Glutamatergic neuron (in vitro differentiated cells): ENCODE results near the gene ALKBH3. TPM values are rescaled to one million over a fixed set of nuclear protein-coding genes. Genes with fewer than 3 reads are reported as not detected.
A peak's percentile ranks its signal among the peaks of the same experiment; 100 is the strongest.

Source experiments
- DNase-seq: peaks from one replicate; pipeline ENCODE4 v3.0.0; 2022
- H3K27ac Mint-ChIP-seq: one replicate; pipeline ENCODE4 v1.8.0; 2020; ENCODE audit warnings: mild to moderate bottlenecking, mixed read lengths, inconsistent platforms; ENCODE audit not compliant: unreplicated experiment
- H3K27me3 Mint-ChIP-seq: one replicate; pipeline ENCODE4 v1.8.0; 2020; ENCODE audit warnings: mild to moderate bottlenecking, moderate library complexity, mixed read lengths, inconsistent platforms; ENCODE audit not compliant: unreplicated experiment
- H3K36me3 Mint-ChIP-seq: one replicate; pipeline ENCODE4 v1.8.0; 2020; ENCODE audit warnings: mild to moderate bottlenecking, mixed read lengths, inconsistent platforms; ENCODE audit not compliant: unreplicated experiment
- H3K4me1 Mint-ChIP-seq: one replicate; pipeline ENCODE4 v1.8.0; 2020; ENCODE audit warnings: mild to moderate bottlenecking, low read depth, mixed read lengths, inconsistent platforms; ENCODE audit not compliant: unreplicated experiment
- H3K4me3 Mint-ChIP-seq: one replicate; pipeline ENCODE4 v1.8.0; 2020; ENCODE audit warnings: mild to moderate bottlenecking, mixed read lengths, inconsistent platforms; ENCODE audit not compliant: unreplicated experiment
- H3K9me3 Mint-ChIP-seq: one replicate; pipeline ENCODE4 v1.8.0; 2020; ENCODE audit warnings: mild to moderate bottlenecking, moderate library complexity, mixed read lengths, inconsistent platforms; ENCODE audit not compliant: unreplicated experiment
- CTCF ChIP-seq: fragments of 200-600 bp; sonication (generic); IDR thresholded peaks from one replicate; pipeline ENCODE4 v1.5.0; 2021; ENCODE audit not compliant: partially characterized antibody, unreplicated experiment
- total RNA-seq: library from RNA; stranded (reverse); fragmentation: NEBNext Ultra II Directional; extraction: Animal tissue kit (Norgen Biotek cat#: 25700); gene quantifications from one replicate; pipeline ENCODE4 v1.2.1, GENCODE V29; 2021; ENCODE audit not compliant: unreplicated experiment

ALKBH3 gene
- total RNA-seq, 1 donor from 2014 or later = 30.4 TPM

DNA sequence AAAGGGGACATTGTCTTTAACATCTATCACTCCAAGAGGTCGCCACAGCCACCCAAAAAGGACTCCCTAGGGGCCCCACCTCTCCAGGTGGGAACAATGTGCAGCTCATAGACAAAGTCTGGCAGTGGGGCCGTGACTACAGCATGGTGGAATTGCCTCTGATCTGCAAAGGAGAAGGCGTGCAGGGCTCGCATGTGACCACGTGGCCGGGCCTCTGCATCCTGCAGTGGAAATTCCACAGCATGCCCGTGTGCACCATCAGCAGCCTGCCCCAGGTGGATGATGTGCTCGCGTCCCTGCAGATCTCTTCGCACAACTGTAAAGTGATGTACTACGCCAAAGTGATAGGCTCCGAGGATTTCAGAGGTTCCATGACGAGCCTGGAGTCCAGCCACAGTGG is 18.5 kb downstream of the ALKBH3 start:
- Mint-ChIP-seq H3K9me3 (no peaks in the 10 kb centered on the region), H3K36me3 (peaks cover 29% of the 10 kb centered on the region), H3K4me3 (no peak overlapping the region), H3K27ac (no peak overlapping the region), H3K4me1 (peaks cover 9% of the 10 kb centered on the region), H3K27me3 (peaks cover 1% of the 10 kb centered on the region)
- no peak for TF ChIP-seq CTCF
- no peak for DNase-seq

- Mint-ChIP-seq H3K36me3 (peaks cover 15% of the 10 kb centered on the region), H3K9me3 (no peaks in the 10 kb centered on the region), H3K4me1 (peaks cover 22% of the 10 kb centered on the region), H3K27me3 (peaks cover 1% of the 10 kb centered on the region), H3K4me3 (no peak overlapping the region), H3K27ac (no peak overlapping the region)
- DNase-seq = no peak
- no peak for TF ChIP-seq CTCF
Observed at GRCh38 chr11:43901551-43901950, 20.9 kb downstream of the ALKBH3 start.

- no peak for TF ChIP-seq CTCF
- Mint-ChIP-seq H3K27me3 (peaks cover 4% of the 10 kb centered on the region), H3K27ac (no peak overlapping the region), H3K9me3 (peaks cover 3% of the 10 kb centered on the region), H3K36me3 (peaks cover 12% of the 10 kb centered on the region), H3K4me1 (peaks cover 36% of the 10 kb centered on the region), H3K4me3 (no peak overlapping the region)
- DNase-seq = no peak
Observed at GRCh38 chr11:43903078-43903477, 22.4 kb downstream of the ALKBH3 start.

DNA sequence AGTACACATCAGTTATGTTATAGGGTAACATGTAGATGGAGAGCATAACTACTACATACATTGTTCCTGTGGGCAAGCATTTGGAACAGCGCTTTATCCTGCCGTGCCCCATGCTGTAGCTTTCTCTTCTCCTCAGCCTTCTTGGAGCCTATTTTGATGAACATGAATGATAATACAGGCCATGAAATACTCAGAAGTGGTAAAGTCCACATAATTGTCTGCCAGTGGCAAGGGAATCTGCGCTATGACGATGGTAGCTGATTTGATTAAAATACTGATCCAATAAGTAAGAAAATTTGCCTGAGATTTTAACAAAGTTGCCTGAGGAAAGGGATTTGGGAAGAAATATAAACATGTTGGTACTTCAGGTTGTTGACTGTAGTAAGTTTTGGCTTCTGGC is 23.3 kb downstream of the ALKBH3 start:
- H3K9me3 Mint-ChIP-seq = peaks cover 6% of the 10 kb centered on the region
- no peak for TF ChIP-seq CTCF
- no peak for DNase-seq
- no peak overlapping the region for H3K27ac Mint-ChIP-seq
- peaks cover 5% of the 10 kb centered on the region for H3K36me3 Mint-ChIP-seq
- H3K4me1 Mint-ChIP-seq = peaks cover 45% of the 10 kb centered on the region
- no peak overlapping the region for H3K4me3 Mint-ChIP-seq
- H3K27me3 Mint-ChIP-seq = peaks cover 5% of the 10 kb centered on the region

- Mint-ChIP-seq H3K4me1 (peaks cover 48% of the 10 kb centered on the region), H3K27me3 (peaks cover 5% of the 10 kb centered on the region), H3K9me3 (peaks cover 6% of the 10 kb centered on the region), H3K27ac (peak overlapping the region; percentile 21), H3K36me3 (no peaks in the 10 kb centered on the region), H3K4me3 (peak overlapping the region; percentile 27)
- DNase-seq = no peak
- TF ChIP-seq CTCF = no peak
Observed at GRCh38 chr11:43904742-43905535, 24.3 kb downstream of the ALKBH3 start.
